DND-41 (cell line): ENCODE results near the gene SPINK9.

ENCODE experiments used
- ATAC-seq: fragments of 200-7000 bp; cut with Tn5 transposase; 3 replicates; pipeline ENCODE4 v1.9.1; 2021; ENCODE audit warnings: low read depth; ENCODE audit not compliant: insufficient read depth
- DNase-seq: peaks from one replicate; pipeline ENCODE4 v3.0.0-alpha.2; 2020
- H2AFZ ChIP-seq: 2 replicates; pipeline ENCODE4 v1.6.0; 2012; ENCODE audit warnings: low read depth, low read length
- H3K27ac ChIP-seq: 2 replicates; pipeline ENCODE4 v1.5.1; 2012; ENCODE audit warnings: low read length, inconsistent platforms
- H3K27me3 ChIP-seq: fragments of 200-600 bp; sonication (generic); 2 replicates; pipeline ENCODE4 v1.6.0; 2012; ENCODE audit warnings: low read length, mild to moderate bottlenecking, inconsistent platforms; ENCODE audit not compliant: insufficient read depth, poor library complexity
- H3K36me3 ChIP-seq: 2 replicates; pipeline ENCODE4 v1.5.1; 2012; ENCODE audit warnings: low read length, inconsistent platforms; ENCODE audit not compliant: insufficient read depth
- H3K4me1 ChIP-seq: 2 replicates; pipeline ENCODE4 v1.5.1; 2012; ENCODE audit warnings: mild to moderate bottlenecking, low read length; ENCODE audit not compliant: insufficient read depth
- H3K4me2 ChIP-seq: 2 replicates; pipeline ENCODE4 v1.6.0; 2012; ENCODE audit warnings: mild to moderate bottlenecking, moderate library complexity, low read length, inconsistent platforms; ENCODE audit not compliant: insufficient read depth
- H3K4me3 ChIP-seq, 2 experiments: fragments of 200-600 bp in 1 of 2; shearing (Covaris generic) in 1 of 2; 2 replicates each; pipeline ENCODE4 v1.5.1; 2012 to 2016; ENCODE audit warnings: inconsistent platforms in 2 of 2, low read length in 2 of 2, mild to moderate bottlenecking in 2 of 2, low read depth in 1 of 2, moderate library complexity in 1 of 2
- H3K79me2 ChIP-seq: 2 replicates; pipeline ENCODE4 v1.6.0; 2012; ENCODE audit warnings: low read length, inconsistent platforms; ENCODE audit not compliant: insufficient read depth
- H3K9ac ChIP-seq: 2 replicates; pipeline ENCODE4 v1.6.0; 2012; ENCODE audit warnings: low read depth, mild to moderate bottlenecking, inconsistent platforms, low read length, moderate library complexity
- H3K9me3 ChIP-seq: 2 replicates; pipeline ENCODE4 v1.5.1; 2012; ENCODE audit warnings: low read length, moderate library complexity, mild to moderate bottlenecking, inconsistent platforms; ENCODE audit not compliant: insufficient read depth, severe bottlenecking
- H4K20me1 ChIP-seq: 2 replicates; pipeline ENCODE4 v1.6.0; 2012; ENCODE audit warnings: low read length; ENCODE audit not compliant: insufficient read depth
- EZH2 ChIP-seq: IDR thresholded peaks from 3 replicates; pipeline ENCODE4 v1.6.1; 2012; ENCODE audit warnings: borderline replicate concordance, low read depth, mild to moderate bottlenecking, moderate library complexity, low read length, inconsistent platforms; ENCODE audit not compliant: severe bottlenecking
- TF ChIP-seq, protein P1 (sequence below): IDR thresholded peaks from 2 replicates; pipeline ENCODE4 v1.5.1; 2012; ENCODE audit warnings: borderline replicate concordance, low read length, moderate library complexity, mild to moderate bottlenecking; ENCODE audit not compliant: poor library complexity, severe bottlenecking; ENCODE audit errors: extremely low read depth

The SPINK9 gene

DNA sequence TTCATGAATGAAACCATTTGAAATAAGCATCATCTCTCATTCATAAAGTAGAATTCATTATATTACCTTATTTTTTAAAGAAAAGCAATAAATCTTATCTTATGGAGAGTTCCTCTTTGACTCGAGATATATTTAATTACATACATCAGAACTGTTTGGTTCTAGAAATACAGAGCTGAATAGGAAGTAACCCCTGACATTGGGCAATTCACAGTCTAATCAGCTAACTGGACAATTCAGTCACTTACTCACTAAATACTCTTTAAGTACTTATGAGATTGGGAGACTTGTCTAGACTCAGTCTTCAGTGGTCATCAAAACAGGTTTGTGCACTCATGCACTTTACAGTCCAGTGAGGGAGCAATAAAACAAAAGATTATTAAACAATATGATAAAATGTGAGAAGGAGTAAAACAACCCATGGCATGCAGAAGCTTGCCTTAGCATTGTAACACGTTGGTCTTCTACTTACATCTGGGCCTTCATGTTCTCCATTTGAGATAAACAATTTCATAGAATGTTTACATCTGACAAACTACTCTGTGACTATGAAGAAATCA is 36.9 kb downstream of the SPINK9 start:
- H2AFZ ChIP-seq = no peak overlapping the region
- no peaks in the 10 kb centered on the region for H3K36me3 ChIP-seq
- no peaks in the 10 kb centered on the region for H4K20me1 ChIP-seq
- no peaks in the 10 kb centered on the region for H3K4me1 ChIP-seq
- no peak overlapping the region for H3K4me3 ChIP-seq
- H3K9ac ChIP-seq = no peak overlapping the region
- TF ChIP-seq, protein P1, sequence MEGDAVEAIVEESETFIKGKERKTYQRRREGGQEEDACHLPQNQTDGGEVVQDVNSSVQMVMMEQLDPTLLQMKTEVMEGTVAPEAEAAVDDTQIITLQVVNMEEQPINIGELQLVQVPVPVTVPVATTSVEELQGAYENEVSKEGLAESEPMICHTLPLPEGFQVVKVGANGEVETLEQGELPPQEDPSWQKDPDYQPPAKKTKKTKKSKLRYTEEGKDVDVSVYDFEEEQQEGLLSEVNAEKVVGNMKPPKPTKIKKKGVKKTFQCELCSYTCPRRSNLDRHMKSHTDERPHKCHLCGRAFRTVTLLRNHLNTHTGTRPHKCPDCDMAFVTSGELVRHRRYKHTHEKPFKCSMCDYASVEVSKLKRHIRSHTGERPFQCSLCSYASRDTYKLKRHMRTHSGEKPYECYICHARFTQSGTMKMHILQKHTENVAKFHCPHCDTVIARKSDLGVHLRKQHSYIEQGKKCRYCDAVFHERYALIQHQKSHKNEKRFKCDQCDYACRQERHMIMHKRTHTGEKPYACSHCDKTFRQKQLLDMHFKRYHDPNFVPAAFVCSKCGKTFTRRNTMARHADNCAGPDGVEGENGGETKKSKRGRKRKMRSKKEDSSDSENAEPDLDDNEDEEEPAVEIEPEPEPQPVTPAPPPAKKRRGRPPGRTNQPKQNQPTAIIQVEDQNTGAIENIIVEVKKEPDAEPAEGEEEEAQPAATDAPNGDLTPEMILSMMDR = no peak
- no peak for TF ChIP-seq EZH2
- no peak for ATAC-seq
- no peaks in the 10 kb centered on the region for H3K79me2 ChIP-seq
- DNase-seq = no peak
- no peaks in the 10 kb centered on the region for H3K9me3 ChIP-seq
- H3K27ac ChIP-seq = no peak overlapping the region
- no peaks in the 10 kb centered on the region for H3K27me3 ChIP-seq
- H3K4me2 ChIP-seq = no peak overlapping the region

GRCh38 chr5:148372893-148373292 is 37.5 kb downstream of the SPINK9 start:
- no peaks in the 10 kb centered on the region for H3K4me1 ChIP-seq
- H3K9ac ChIP-seq = no peak overlapping the region
- H3K79me2 ChIP-seq = no peaks in the 10 kb centered on the region
- H2AFZ ChIP-seq = no peak overlapping the region
- H4K20me1 ChIP-seq = no peaks in the 10 kb centered on the region
- no peaks in the 10 kb centered on the region for H3K36me3 ChIP-seq
- no peak overlapping the region for H3K27ac ChIP-seq
- ATAC-seq (no peak), DNase-seq (no peak)
- TF ChIP-seq, protein P1 = no peak
- TF ChIP-seq EZH2 = no peak
- no peaks in the 10 kb centered on the region for H3K9me3 ChIP-seq
- no peaks in the 10 kb centered on the region for H3K27me3 ChIP-seq
- no peak overlapping the region for H3K4me3 ChIP-seq
- H3K4me2 ChIP-seq = no peak overlapping the region

DNA sequence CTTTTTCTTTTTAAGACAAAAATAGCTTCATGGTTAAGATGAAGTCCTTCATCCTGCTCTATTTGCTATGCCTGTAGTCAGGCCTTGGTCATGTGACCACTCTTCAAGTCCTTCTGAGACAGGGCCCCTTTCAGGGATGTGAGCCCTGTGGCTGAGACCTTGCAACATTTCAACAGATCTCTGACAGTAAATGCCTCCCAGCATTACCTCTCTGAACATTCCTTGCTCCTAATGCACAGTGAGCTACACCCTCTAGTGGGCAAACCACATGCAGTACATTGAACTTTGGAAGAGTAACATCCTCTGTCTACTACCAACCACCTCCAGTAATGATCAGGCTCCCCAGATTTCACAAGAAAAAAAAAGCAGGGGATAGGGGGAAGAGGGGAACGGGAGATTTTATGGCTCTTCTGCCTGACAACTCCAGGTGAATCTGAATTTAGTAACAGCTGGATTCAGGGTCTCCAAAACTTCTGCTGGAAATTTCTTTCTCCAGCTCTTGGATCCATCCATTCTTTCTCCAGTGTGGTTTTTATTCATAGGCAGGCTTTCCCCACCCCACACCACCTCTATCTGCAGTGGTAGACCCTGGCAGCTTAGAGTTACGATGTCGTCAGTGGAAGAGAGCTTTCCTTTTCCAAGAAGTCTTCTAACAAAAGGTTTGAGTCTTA is 39.5 kb downstream of the SPINK9 start:
- Histone ChIP-seq H3K9me3 (peaks cover 2% of the 10 kb centered on the region), H4K20me1 (no peaks in the 10 kb centered on the region), H3K27ac (no peak overlapping the region), H3K9ac (no peak overlapping the region), H3K4me3 (no peak overlapping the region), H3K4me2 (no peak overlapping the region), H3K27me3 (no peaks in the 10 kb centered on the region), H3K4me1 (peaks cover 10% of the 10 kb centered on the region; the same call in 1 of the 2 replicates), H3K79me2 (no peaks in the 10 kb centered on the region), H2AFZ (no peak overlapping the region), H3K36me3 (no peaks in the 10 kb centered on the region)
- DNase-seq (peak; percentile 31), ATAC-seq (peak; percentile 72)
- TF ChIP-seq EZH2 = no peak
- TF ChIP-seq, protein P1 = peak; percentile 70
